ENCODE data around the gene ERC2. TPM values are rescaled to one million over a fixed set of nuclear protein-coding genes. Genes with fewer than 3 reads are reported as not detected.

The ERC2 gene
- total RNA-seq, 1 experiment from 2014 or later, result 0.90 TPM

DNA sequence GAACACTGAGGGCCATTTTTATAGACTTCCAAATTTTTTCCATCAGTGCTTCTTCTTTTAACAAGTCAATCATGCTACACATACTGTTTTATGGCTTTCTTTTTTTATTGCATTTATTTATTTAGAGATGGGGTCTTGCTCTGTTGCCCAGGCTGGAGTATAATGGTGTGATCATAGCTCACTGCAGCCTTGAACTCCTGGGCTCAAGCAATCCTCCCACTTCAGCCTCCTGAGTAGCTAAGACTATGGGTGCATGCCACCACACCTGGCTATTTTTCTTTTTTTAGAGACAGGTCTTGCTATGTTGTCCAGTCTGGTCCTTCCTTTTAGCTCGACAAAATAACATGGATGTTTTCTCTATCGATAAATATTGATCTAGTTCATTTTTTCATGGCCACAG lies 555.4 kb downstream of the ERC2 start:
- POLR2A ChIA-PET (ENCODE audit: low non-redundant PET), result no interaction called here
- DNase-seq (ENCODE audit: low spot score), result no peak

DNA sequence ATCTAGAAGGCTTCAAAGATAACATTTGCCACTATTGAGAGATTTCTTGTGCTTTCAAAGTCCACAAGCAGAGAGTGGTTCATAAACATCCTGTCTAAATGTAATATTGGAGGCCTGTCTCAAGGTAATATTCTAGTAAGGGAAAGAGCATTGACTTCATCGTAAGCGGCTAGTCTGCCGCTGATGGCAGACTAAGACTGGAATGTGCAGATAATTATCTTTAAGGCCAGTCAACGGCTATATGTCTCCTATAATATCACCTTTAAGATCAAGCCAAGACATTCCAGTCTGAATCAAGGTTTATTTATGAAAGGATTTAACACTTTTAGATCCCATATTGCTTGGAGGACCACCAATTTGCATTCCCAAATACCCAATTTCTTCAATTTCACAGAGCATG lies 557.0 kb downstream of the ERC2 start:
- H3K36me3 ChIP-seq (ENCODE audit: insufficient read depth, low read length, poor library complexity, severe bottlenecking), result no peaks in the 10 kb centered on the region
- H3K27me3 ChIP-seq (replicated peaks; ENCODE audit: insufficient read depth, low read depth, low read length, poor library complexity), result no peaks in the 10 kb centered on the region
- intact Hi-C loops (cut with micrococcal nuclease; ENCODE audit: unreplicated experiment), result no loop called here
- no peak for DNase-seq (ENCODE audit: low spot score)
- no peaks in the 10 kb centered on the region for H3K4me1 ChIP-seq (ENCODE audit: insufficient read depth, low read length, poor library complexity, severe bottlenecking)
- H3K9me3 ChIP-seq (ENCODE audit: low read depth, low read length, poor library complexity, severe bottlenecking), result no peaks in the 10 kb centered on the region
- TF ChIP-seq EZH2 (IDR thresholded peaks at IDR 0.05; ENCODE audit: borderline replicate concordance, low read depth, low read length, poor library complexity, severe bottlenecking), result no peak
- TF ChIP-seq, protein P1, sequence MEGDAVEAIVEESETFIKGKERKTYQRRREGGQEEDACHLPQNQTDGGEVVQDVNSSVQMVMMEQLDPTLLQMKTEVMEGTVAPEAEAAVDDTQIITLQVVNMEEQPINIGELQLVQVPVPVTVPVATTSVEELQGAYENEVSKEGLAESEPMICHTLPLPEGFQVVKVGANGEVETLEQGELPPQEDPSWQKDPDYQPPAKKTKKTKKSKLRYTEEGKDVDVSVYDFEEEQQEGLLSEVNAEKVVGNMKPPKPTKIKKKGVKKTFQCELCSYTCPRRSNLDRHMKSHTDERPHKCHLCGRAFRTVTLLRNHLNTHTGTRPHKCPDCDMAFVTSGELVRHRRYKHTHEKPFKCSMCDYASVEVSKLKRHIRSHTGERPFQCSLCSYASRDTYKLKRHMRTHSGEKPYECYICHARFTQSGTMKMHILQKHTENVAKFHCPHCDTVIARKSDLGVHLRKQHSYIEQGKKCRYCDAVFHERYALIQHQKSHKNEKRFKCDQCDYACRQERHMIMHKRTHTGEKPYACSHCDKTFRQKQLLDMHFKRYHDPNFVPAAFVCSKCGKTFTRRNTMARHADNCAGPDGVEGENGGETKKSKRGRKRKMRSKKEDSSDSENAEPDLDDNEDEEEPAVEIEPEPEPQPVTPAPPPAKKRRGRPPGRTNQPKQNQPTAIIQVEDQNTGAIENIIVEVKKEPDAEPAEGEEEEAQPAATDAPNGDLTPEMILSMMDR (conservative IDR thresholded peaks at IDR 0.05; ENCODE audit: low read depth, low read length), result no peak
- CTCF ChIA-PET, result no interaction called here
- POLR2A ChIA-PET (ENCODE audit: low non-redundant PET), result no interaction called here
- no peak overlapping the region for H3K4me3 ChIP-seq (ENCODE audit: low read depth, low read length, poor library complexity, severe bottlenecking)
- no peak overlapping the region for H3K27ac ChIP-seq (ENCODE audit: low read depth, low read length, poor library complexity, severe bottlenecking)
- no TSS peak for BruUV-seq (replicated peaks)

More for the DNA sequence above, 555.4 kb downstream of the ERC2 start:
- BruUV-seq (replicated peaks), result no TSS peak
- no peaks in the 10 kb centered on the region for H3K27me3 ChIP-seq (replicated peaks; ENCODE audit: insufficient read depth, low read depth, low read length, poor library complexity)
- no peak overlapping the region for H3K4me3 ChIP-seq (ENCODE audit: low read depth, low read length, poor library complexity, severe bottlenecking)
- intact Hi-C loops (cut with micrococcal nuclease; ENCODE audit: unreplicated experiment), result no loop called here
- no peaks in the 10 kb centered on the region for H3K36me3 ChIP-seq (ENCODE audit: insufficient read depth, low read length, poor library complexity, severe bottlenecking)
- TF ChIP-seq EZH2 (IDR thresholded peaks at IDR 0.05; ENCODE audit: borderline replicate concordance, low read depth, low read length, poor library complexity, severe bottlenecking), result no peak
- TF ChIP-seq, protein P1 (conservative IDR thresholded peaks at IDR 0.05; ENCODE audit: low read depth, low read length), result no peak
- CTCF ChIA-PET, result no interaction called here
- H3K27ac ChIP-seq (ENCODE audit: low read depth, low read length, poor library complexity, severe bottlenecking), result no peak overlapping the region
- no peaks in the 10 kb centered on the region for H3K9me3 ChIP-seq (ENCODE audit: low read depth, low read length, poor library complexity, severe bottlenecking)
- no peaks in the 10 kb centered on the region for H3K4me1 ChIP-seq (ENCODE audit: insufficient read depth, low read length, poor library complexity, severe bottlenecking)

DNA sequence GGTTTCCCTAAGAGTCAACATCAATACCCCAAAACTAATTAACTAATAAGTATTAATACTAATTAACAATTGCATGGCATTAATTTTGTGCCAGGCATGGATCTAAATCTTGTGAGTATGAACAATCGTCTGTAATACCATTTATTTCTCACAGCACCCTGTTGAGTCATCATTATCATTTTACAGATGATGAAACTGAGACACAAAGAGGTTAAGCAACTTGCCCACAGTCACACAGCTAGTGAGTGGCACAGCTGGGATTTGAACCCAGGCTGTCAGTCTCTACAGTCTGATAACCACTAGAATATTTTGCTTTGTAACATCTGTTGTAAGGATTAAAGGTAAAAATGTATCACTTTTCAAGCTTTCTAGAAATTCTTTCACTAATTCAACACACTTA lies 557.7 kb downstream of the ERC2 start:
- intact Hi-C loops (cut with micrococcal nuclease; ENCODE audit: unreplicated experiment), result no loop called here
- no peak for DNase-seq (ENCODE audit: low spot score)
- H3K9me3 ChIP-seq (ENCODE audit: low read depth, low read length, poor library complexity, severe bottlenecking), result no peaks in the 10 kb centered on the region
- H3K4me1 ChIP-seq (ENCODE audit: insufficient read depth, low read length, poor library complexity, severe bottlenecking), result no peaks in the 10 kb centered on the region
- H3K4me3 ChIP-seq (ENCODE audit: low read depth, low read length, poor library complexity, severe bottlenecking), result no peak overlapping the region
- H3K27ac ChIP-seq (ENCODE audit: low read depth, low read length, poor library complexity, severe bottlenecking), result no peak overlapping the region
- no peaks in the 10 kb centered on the region for H3K27me3 ChIP-seq (replicated peaks; ENCODE audit: insufficient read depth, low read depth, low read length, poor library complexity)
- TF ChIP-seq, protein P1 (conservative IDR thresholded peaks at IDR 0.05; ENCODE audit: low read depth, low read length), result no peak
- no peak for TF ChIP-seq EZH2 (IDR thresholded peaks at IDR 0.05; ENCODE audit: borderline replicate concordance, low read depth, low read length, poor library complexity, severe bottlenecking)
- ChIA-PET POLR2A (ENCODE audit: low non-redundant PET) (no interaction called here), CTCF (no interaction called here)
- H3K36me3 ChIP-seq (ENCODE audit: insufficient read depth, low read length, poor library complexity, severe bottlenecking), result no peaks in the 10 kb centered on the region
- no TSS peak for BruUV-seq (replicated peaks)

Measured in A673 (cell line).